Transverse colon (tissue), 4 donors: ENCODE results near the gene SCARF1.

Experiments used
- CTCF ChIP-seq, 5 experiments: fragments of 200-600 bp in 3 of 5; fragments of 450-650 bp in 2 of 5; sonication (generic) in 3 of 5; IDR thresholded peaks; 1 replicate in 2 of 5; 2 replicates in 3 of 5; pipeline ENCODE4 v1.5.1; 2016 to 2017; ENCODE audit warnings: antibody characterized with exemption in 5 of 5, inconsistent platforms in 3 of 5, mild to moderate bottlenecking in 2 of 5, moderate library complexity in 1 of 5
- EP300 ChIP-seq: sonication (generic); formaldehyde crosslinking; IDR thresholded peaks from one replicate; pipeline ENCODE4 v1.6.1; 2017; ENCODE audit warnings: antibody characterized with exemption, low read depth
- POLR2A ChIP-seq: fragments of 450-650 bp; IDR thresholded peaks from one replicate; pipeline ENCODE4 v1.6.1; 2016; ENCODE audit warnings: antibody characterized with exemption, mild to moderate bottlenecking, moderate library complexity
- POLR2AphosphoS5 ChIP-seq, 3 donors: sonication (generic); formaldehyde crosslinking; IDR thresholded peaks; one replicate each; pipeline ENCODE4 v1.6.1; 2016; ENCODE audit warnings: antibody characterized with exemption in 3 of 3

GRCh38 chr17:1653735-1654134 lies 8.2 kb upstream of the SCARF1 start:
- TF ChIP-seq CTCF (IDR thresholded peaks at IDR 0.05) (no peak), POLR2A (no peak), POLR2AphosphoS5 (IDR thresholded peaks at IDR 0.05) (no peak), EP300 (no peak)
